Stimulated activated CD8-positive, alpha-beta memory T cell treated with anti-CD3 and anti-CD28 coated beads, Interleukin-15, amount 100 ng/mL, for 1 hour (primary cell): Measurements from ENCODE around the gene FRRS1.
"Not testable (repeated sequence)": the region's sequence is repeated elsewhere in the genome, so short reads cannot be mapped to it uniquely, and the experiment has no call there.

ENCODE experiments used
- DNase-seq: peaks from one replicate; pipeline ENCODE4 v3.0.0-alpha.2; 2020; ENCODE audit warnings: low read depth

Gene FRRS1

DNA sequence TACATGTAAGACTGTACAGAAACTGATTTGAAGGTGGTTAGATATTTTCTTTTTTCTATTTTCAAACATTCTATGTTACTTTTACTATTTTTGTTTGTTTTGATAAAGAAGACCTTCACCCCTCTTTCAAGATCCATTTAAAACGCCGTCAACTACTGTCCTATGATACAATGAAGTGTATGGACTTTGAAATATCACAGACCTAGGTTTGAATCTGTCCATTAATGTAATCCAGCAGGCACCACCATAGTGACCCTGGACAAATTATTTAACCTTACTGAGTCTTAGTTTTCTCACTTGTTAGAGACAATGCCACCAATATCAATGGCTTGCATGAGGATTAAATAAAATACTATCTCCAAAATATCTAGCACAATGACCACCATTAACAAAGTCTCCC, 2.0 kb downstream of the FRRS1 start:
- DNase-seq, result no peak

DNA sequence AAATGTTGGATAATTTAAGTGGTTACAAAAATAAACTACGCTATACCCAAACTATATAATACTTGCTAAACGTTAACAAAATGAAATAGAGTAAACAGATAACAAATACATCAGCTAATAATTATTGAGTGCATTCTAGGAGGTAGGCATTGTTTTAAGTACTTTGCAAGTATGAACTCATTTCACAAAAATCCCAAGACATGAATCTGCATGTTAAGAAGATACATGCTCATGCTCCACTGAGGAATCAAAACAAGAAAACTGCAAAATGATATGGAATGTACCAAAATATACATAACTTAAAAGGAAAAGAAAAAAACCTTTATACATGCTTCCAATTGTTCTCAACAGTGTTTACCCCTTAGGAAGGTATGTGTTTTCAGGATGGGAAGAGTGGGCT, 2.5 kb downstream of the FRRS1 start:
- no peak for DNase-seq

DNA sequence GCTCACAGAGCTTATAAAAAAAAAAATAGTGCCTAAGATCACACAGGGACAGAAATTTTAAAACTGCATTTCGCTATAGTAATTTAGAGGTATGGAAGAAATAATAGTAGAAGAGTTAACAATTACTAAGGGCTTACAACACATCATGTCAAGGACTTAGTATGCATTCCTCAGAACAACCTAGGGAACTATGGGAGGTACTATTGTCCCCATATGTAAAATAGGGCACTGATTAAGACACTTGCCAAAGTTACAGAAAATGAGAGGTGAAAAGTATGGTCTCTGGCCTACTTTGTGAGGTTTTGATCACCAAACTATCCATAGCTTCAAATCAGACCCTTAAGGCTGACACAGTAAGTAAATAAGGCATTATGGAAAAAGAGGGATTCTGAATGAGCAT, 4.7 kb downstream of the FRRS1 start:
- DNase-seq, result no peak

DNA sequence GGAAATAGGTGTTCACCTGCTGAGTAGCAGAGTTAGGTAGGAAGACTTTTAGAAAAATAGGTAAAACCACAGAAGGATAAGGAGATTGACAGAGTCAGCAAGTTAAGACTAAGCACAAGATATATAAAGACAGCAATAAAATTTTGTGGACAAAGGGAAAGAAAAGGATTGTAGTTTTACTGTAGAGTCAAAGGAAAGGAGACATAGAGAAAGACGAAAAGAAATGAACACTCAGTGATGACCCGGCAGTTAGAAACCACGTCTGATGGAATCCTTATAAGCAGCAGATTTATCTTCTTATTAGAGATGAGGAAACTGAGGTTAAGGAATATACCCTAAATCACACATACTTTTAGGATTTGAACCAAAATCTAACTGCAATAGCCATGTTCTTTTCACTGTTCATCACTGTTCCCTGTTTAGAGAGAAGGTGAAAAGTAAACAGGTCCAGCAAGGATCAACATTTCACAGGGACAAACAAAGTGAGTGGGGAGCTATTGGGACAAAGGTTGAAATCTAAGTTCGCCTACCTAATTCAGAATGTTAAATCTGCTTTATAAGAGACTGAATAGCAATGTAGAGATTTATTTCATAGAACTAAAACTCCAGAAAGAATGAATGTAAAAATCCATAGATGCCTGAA, 6.8 kb downstream of the FRRS1 start:
- no peak for DNase-seq

DNA sequence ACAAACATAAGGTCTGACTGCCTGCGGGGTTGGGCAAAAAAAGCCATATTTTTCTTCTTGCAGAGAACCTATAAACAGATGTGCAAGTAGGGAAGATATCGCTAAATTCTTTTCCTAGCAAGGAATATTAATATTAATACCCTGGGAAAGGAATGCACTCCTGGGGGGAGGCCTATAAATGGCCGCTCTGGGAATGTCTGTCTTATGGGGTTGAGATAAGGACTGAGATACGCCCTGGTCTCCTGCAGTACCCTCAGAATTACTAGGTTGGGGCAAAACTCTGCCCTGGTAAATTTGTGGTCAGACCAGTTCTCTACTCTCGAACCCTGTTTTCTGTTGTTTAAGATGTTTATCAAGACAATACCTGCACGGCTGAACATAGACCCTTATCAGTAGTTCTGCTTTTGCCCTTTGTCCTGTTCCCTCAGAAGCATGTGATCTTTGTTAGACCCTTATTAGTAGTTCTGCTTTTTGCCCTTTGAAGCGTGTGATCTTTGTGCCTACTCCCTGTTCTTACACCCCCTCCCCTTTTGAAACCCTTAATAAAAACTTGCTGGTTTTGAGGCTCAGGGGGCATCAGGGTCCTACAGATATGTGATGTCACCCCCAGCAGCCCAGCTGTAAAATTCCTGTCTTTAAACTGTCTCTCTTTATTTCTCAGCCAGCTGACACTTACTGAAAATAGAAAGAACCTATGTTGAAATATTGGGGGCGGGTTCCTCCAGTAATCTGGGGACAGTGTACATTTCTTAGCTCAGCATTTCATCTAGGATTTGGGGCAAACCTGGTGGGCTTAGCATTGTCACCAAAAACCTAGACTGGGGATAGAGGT, 7.5 kb downstream of the FRRS1 start:
- not testable (repeated sequence) for DNase-seq

DNA sequence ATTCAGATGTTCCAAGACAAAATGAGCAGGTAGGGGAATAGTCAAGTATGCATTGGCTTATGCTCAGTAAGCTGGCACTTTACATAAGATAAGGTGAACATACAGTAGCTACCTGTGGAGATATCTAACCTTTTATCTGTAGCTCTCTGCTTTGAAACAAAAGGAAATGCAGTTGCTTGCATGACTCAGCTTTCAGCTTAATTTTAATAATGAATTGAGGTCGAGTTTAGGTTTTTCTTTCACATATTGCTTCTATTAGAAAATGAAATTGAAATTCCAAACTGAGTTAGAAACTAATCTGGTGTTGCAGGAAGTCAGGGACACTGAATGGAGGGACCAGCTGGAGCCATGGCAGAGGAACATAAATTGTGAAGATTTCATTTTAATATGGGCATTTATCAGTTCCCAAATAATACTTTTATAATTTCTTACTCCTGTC, 8.3 kb downstream of the FRRS1 start:
- no peak for DNase-seq

DNA sequence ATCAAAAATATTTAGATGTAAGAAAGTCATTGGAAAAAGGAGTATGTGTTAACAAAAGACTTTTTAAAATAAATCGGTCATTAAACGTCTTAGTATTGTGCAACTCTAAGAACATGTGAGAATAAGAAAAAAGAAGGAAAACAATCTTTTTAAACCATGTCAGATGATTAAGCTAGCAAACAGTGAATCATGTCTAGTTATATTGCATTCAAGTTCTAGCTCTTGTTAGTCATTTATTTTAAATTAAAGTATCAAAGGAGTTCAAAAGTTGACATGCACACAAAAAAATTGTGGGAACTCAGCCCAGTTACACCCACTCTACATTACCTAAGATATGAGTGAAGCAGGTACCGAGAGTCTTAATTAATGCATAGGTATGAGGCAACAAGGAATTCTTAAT, 9.8 kb downstream of the FRRS1 start:
- DNase-seq, result no peak

DNA sequence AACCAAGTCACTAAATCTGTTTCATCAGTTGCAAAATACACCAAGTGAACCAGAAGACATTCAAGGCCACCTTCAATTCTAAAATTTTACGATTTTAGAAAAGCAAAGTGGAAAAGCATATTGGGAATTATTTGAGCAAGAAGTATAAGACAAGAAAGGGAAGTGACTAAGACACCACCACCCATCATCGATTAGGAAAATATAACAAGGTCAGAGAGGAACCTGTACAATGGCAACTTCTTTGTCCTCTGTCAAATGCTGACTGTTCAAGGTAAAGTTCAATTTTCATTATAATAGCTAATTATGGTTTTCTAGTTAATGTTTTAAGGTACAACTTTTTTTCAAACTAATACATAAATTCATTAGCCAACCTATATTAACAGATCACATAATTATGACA, 10.8 kb downstream of the FRRS1 start:
- DNase-seq, result no peak

DNA sequence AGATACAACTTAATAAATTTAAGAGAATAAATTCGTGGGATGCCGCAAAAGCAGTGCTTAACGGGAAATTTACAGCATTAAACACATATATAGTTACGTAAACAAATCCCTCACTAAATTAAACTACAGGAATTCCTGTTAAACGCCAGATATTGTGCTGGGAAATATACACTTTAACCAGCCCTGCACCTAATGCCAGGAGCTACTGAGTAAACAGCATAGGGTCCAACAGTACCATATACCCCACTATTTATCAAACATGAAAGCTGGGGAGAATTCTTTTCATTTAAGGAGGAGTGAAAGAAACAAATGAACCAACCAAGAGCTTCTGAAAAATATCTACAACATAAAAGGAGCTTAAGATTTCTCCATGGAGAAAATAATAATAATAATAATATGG, 11.7 kb downstream of the FRRS1 start:
- DNase-seq, result no peak

DNA sequence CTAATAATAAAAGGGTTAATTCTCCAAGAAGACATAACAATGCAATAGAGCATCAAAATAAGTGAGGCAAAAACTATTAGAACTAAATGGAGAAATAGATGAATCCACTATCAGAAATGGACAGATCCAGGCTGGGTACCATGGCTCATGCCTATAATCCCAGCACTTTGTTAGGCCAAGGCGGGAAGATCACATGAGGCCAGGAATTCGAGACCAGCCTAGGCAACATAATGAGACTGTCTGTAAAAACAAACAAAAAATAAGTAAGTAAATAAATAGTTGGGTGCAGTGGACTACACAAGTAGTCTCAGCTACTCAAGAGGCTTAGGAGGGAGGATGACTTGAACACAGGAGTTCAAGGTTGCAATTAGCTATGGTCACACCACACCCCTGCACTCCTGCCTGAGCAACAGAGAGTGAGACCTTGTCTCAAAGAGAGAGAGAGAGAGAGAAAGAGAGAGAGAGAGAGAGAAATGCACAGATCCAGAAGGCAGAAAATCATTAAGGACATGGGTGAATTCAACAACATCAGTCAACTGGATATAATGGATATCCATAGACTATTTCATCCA, 12.3 kb downstream of the FRRS1 start:
- DNase-seq, result no peak

DNA sequence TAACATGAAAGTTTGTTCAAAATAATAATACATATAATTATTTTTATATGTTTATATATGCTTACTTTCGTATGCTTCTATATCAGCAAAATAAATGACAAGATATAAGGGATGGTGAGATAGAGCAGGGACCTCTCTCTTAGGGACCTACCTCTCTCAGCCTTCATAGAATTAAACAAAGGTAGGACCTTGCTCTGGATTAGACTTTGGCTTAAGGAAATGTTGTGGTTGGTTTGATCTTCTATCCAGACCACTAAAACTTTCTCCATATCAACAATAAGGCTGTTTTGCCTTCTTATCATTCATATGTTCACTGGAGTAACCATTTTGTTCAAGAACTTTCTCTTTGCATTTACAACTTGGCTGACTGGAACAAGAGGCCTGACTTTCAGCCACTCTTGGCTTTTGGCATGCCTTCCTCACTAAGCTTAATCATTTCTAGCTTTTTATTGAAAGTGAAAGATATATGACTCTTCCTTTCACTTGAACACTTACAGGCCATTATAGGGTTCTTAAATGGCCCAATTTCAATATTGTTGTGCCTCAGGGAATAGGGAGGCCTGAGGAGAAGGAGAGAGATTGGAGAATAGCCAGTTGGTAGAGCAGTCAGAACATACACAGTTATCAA, 14.4 kb downstream of the FRRS1 start:
- DNase-seq, result no peak

DNA sequence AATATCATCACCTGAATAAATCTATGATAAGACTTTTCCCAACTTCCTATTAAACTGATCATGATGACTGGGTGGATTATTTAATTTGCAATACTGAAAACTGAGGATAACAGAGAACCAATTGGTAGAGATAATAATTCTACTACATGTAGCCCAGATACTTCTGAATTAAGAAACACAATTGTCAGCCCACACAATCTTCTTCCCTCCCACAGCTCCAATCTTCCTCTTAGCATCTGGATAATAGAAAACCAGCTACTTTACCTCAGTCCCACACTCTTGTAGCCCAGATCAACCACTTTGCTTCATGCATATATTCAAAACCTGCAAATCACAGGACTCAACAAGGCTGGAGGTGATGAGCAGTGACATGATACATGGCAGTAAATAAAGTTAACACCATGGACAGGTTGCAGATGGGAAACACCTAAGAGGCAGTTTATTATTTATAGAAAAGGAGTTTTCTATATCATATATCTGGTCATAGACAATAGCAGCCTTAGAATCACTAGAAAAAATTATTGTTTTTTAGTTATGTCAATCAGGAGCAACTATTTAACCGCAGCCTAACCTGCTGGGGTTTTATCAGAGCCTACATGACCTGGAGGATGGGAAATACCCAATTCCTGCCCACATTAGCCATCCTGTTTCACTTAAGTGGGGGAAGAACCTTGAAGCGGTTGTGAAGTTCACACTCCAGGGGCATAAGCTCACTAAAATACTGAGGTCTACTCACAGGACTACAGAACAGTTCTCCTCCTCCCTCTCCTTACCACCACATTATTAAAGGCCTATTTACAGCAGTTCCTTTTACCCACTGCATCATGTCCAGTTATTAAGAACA, 16.7 kb downstream of the FRRS1 start:
- no peak for DNase-seq

DNA sequence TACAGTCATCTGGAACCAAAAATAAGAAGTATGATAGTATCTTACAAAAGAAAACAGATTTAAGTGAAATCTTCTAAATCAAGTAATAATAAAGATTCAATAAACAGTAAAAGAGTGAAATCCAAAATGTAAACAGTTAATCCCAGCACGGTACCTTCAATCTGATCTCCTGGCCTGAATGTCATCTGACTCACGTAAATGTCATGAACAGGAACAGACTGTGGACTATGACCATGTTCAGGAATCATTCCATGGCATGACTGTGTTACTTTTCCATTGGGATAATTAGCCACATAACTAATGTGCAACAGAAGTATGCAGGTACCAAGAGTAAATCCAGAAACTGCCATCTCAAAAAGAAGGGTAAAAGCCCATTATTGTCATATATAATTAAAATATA, 18.0 kb downstream of the FRRS1 start:
- no peak for DNase-seq

DNA sequence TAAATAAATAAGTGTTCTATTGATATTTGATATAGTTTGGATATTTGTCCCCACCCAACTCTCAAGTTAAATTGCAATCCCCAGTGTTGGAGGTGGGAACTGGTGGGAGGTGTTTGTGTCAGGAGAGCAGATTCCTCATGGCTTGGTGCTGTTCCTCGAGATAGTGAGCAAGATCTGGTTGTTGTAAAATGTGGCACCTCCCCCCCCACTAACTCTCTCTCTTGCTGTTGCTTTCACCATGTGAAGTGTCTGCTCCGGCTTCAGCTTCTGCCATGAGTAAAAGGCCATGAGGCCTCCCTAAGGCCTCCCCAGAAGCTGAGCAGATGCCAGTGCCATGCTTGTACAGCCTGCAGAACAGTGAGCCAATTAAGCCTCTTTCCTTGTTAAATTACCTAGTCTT, 20.8 kb downstream of the FRRS1 start:
- no peak for DNase-seq

DNA sequence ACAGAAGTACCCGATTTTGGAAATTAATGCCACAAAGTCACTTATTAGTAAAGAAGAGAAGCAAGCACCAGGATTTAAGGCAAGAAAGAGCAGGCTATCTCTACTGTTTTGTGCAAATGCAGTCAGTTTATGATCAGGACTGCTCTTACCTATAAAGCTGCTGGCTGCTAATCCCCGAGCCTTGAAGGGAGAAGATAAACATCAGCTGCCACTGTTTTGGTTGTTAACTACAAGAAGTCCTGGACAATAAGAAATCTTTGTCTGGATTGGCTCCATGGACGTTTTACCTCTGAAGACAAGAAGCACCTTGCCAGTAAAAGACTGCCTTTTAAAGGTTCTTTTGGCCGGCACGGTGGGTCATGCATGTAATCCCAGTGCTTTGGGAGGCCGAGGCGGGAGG, 21.4 kb downstream of the FRRS1 start:
- DNase-seq, result no peak

DNA sequence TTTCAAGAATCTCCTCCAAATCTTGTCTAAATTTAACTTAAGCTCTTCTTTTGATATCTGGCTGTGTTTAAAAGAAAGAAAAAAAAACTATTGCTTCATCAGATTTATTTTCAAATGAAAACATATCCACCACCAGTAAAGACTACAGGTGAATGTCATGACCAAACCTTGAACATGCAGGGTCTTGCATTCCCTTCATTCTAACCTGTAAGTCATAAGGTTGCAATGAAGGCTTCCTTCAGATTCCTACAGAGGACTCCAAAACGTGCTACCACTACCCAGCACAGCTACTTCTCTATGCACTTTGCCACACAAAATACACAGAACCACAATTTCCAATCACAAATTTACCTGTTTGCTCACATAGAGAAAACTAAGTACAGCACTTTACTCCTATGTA, 26.3 kb downstream of the FRRS1 start:
- DNase-seq, result no peak

DNA sequence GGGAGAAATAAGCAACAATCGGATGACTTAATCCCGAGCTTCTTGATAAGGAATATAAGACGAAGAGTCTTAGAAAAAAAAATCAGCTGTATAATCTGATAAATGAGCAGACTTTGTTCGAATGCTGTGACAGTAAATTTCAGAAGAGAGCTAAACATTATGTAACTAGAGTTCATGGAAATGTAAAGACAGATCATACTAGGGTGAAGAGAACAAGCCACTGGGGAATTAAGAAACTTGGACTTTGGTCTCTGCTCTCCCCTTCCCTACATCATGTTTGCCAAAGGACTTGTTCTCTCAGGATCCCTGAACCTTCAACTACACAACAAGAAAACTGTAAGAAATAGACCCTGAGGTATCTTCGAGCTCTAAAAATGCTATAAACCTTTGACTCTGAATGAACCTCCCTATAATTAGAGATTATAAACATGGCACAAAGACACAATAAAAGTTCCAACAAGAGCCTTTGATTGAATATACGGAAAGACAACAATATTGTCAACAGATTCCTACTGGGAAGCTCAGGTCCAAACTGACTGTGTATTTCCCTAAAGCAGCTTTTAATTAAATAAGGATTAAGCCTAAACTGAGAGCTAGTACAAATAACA, 27.5 kb downstream of the FRRS1 start:
- no peak for DNase-seq

DNA sequence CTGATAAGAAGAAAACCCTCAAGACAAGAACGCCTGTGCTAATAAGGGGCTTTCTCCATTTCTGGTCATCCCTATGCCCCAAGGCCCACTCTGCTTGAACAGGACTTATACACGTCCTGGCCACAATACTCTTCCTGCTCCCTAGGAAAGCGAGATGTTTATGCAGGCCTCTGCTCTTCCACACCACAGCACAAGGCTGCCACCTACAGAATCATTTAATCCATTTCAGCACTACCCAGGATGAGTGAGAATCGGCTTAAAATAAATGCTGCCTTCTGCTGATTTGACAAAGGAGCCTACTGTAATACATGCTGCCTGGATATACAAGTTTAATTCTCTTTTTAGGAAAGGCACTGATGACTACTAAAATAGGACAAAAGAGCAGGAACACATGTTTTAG, 29.4 kb downstream of the FRRS1 start:
- DNase-seq, result no peak

DNA sequence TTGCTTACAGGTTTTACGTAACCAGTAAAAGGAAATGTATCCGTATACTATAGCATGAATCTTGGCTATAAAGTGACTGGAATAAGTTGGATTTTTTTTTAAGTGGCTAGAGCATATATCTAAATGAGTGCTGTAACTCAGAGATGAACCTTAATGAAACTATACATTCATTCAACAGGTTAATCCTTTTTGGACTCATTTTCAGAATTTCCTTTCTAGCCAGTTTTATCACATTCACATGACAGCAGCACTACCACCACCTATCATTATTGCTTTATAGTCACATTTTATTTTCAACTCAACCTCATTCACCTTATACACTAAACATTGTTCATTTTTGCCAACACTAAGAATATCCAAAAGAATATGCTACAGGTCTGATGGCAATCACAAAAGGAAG, 30.6 kb downstream of the FRRS1 start:
- no peak for DNase-seq

DNA sequence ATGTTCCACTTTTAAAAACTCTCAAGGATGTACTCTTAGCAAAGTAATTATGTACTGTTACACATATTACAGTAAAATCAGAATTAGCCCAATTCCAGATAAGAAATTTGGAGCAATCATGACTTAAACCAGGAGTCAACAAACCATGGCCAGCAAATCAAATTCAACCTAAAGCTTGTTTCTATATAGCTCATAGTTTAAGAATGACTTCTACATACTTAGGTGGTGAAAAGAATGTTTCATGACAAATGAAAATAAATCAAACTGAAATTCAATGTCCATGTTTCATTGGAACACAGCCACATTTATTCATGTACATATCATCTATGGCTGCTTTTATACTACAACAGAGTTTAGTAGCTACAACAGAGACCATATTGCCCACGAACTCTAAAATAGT, 35.1 kb downstream of the FRRS1 start:
- DNase-seq, result no peak

DNA sequence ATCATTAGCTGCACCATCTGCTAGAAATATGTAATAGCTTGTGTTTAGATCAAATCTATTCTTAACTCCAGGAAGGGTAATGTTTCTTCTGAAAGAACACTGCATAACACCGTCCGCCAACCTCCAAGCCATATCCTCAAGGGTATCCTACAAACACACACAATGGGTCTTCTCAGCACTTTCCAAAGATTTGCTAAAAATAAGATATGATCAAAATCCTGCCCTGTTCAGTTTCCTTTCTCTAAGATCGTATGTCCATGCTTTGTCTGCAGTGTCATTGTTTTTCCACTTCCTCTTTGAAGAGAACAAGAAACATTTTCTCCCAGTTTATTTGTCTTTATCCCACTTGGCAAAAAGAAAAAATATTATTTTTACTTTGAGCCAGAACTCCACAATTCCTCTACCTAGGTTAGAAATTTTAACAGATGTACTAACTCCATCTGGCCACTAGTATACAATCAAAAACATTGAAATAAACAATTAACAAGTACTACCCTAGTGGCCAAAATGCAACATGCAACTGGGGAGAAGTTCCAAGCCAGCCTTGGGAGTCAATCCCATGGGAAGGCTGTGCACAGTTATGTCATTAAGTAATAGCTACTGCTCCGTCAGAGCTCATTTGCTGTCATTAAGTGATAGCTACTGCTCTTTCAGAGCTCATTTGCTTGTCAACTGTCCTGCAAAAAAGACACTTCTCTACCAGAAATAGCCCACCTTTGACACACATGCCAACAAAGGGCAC, 37.8 kb downstream of the FRRS1 start:
- DNase-seq, result no peak
